GM06990 (cell line): ENCODE data around the gene MAD1L1.

Experiments
- DNase-seq: peaks from one replicate; pipeline ENCODE4 v3.0.0-alpha.2; 2011; ENCODE audit not compliant: insufficient read length; ENCODE audit errors: extremely low read depth
- H3K27me3 ChIP-seq: replicated peaks from 2 replicates; pipeline ENCODE4 v1.6.0; 2011; ENCODE audit warnings: low read length; ENCODE audit not compliant: control insufficient read depth, insufficient read depth
- H3K36me3 ChIP-seq: 2 replicates; pipeline ENCODE4 v1.5.1; 2011; ENCODE audit warnings: low read length; ENCODE audit not compliant: control insufficient read depth, insufficient read depth
- H3K4me3 ChIP-seq: replicated peaks from 2 replicates; pipeline ENCODE4 v1.5.1; 2011; ENCODE audit warnings: low read depth, mild to moderate bottlenecking, control low read depth, low read length
- CTCF ChIP-seq: IDR thresholded peaks from 2 replicates; pipeline ENCODE4 v1.5.1; 2011; ENCODE audit warnings: low read length, control low read depth, mild to moderate bottlenecking, inconsistent platforms; ENCODE audit not compliant: insufficient read depth, poor library complexity, severe bottlenecking

The MAD1L1 gene

GRCh38 chr7:1936006-1936310, 296.8 kb downstream of the MAD1L1 start:
- no peak overlapping the region for H3K4me3 ChIP-seq
- H3K36me3 ChIP-seq, result peaks cover 23% of the 10 kb centered on the region
- H3K27me3 ChIP-seq, result no peaks in the 10 kb centered on the region
- TF ChIP-seq CTCF, result no peak
- DNase-seq, result no peak

- DNase-seq, result no peak
- no peaks in the 10 kb centered on the region for H3K27me3 ChIP-seq
- H3K4me3 ChIP-seq, result no peak overlapping the region
- peaks cover 23% of the 10 kb centered on the region for H3K36me3 ChIP-seq
- no peak for TF ChIP-seq CTCF
Measured at GRCh38 chr7:1935176-1936005, 297.4 kb downstream of the MAD1L1 start.

GRCh38 chr7:1934756-1935155, 298.0 kb downstream of the MAD1L1 start:
- no peak for DNase-seq
- TF ChIP-seq CTCF, result no peak
- Histone ChIP-seq H3K36me3 (peaks cover 23% of the 10 kb centered on the region), H3K4me3 (no peak overlapping the region), H3K27me3 (no peaks in the 10 kb centered on the region)

- no peaks in the 10 kb centered on the region for H3K27me3 ChIP-seq
- no peak for TF ChIP-seq CTCF
- no peak overlapping the region for H3K4me3 ChIP-seq
- peaks cover 23% of the 10 kb centered on the region for H3K36me3 ChIP-seq
- no peak for DNase-seq
Measured at GRCh38 chr7:1934017-1934416, 298.7 kb downstream of the MAD1L1 start.

GRCh38 chr7:1933066-1933750, 299.5 kb downstream of the MAD1L1 start:
- DNase-seq, result no peak
- Histone ChIP-seq H3K36me3 (peaks cover 23% of the 10 kb centered on the region), H3K4me3 (no peak overlapping the region), H3K27me3 (no peaks in the 10 kb centered on the region)
- no peak for TF ChIP-seq CTCF
